ENCODE results near the gene CD82. TPM values are rescaled to one million over a fixed set of nuclear protein-coding genes. Genes with fewer than 3 reads are reported as not detected.
"Not testable (repeated sequence)": the region's sequence is repeated elsewhere in the genome, so short reads cannot be mapped to it uniquely, and the experiment has no call there.

The CD82 gene
- total and polyA plus RNA-seq, 4 donors: 21.6 to 54.4 (median 40.2) TPM

DNA sequence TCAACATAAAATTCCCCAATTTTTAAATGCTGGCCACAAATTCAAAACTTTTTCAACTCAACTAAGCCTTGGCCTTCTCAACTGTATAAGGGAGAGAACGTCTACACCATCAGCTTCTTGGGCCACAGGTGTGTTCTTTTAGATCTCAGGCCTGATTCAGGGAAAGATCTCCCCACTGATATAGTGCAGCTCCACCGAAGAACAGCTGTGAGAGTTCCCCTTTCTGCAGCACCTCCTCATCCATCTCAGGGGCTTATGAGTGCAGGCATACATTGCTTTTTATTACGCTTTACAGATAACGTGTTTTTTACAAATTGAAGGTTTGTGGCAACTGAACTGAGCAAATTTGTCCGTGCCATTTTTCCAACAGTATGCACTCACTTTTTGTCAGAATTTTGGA is 8.0 kb upstream of the CD82 start:
- WGBS (ENCODE audit: insufficient coverage): 85% methylated on average over 2 of the region's 5 CpGs
- H3K27ac ChIP-seq (ENCODE audit: low read depth, low read length): no peak overlapping the region
- H3K4me1 ChIP-seq (ENCODE audit: control insufficient read depth, insufficient read depth, low read length): peaks cover 12% of the 10 kb centered on the region

DNA sequence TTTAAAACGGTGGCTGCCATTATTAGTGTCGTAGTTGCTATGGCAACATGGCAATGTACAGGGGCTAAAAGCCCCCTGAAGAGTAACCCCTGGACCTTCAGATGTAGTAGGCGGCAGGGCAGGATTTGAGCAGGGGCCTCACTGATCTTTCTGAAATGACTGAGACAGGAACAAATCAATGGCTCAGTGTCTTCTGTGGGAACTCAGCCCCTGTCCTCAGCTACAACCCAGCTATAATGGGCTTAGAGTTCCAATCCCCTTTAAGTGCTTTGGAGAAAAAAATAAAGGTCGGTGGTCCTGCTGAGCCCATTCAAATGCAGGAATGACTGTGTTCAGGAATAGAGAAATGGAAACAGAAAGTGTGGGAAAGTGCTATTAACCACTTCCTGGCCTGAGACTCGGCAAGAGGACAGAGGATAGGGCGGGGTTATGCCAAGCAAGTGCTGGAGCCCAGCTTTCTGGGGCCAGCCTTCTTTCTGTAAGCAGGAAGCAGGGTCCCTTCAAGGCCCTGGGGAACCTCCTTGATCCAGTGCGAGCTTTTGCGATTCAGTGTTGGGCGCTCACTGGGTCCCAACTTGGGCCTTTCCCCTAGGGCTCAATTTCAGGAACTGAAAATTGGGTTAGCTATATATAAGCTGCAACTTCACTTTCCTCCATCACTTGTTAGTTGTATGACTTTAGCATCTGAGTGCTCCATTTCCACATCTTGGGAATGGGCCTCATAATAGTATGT is 6.1 kb upstream of the CD82 start:
- DNase-seq (ENCODE audit: low read depth in 4 of 6, low spot score in 6 of 6): peak in 2 of 6 donors; percentile 32 to 56

More for the DNA sequence above, 8.0 kb upstream of the CD82 start:
- H3K4me3 ChIP-seq (ENCODE audit: low read depth, low read length): no peak overlapping the region
- no peaks in the 10 kb centered on the region for H3K36me3 ChIP-seq (ENCODE audit: control insufficient read depth, insufficient read depth, low read length)
- DNase-seq (ENCODE audit: low read depth in 4 of 6, low spot score in 6 of 6): no peak
- H3K27me3 ChIP-seq (ENCODE audit: control insufficient read depth, insufficient read depth, low read length): no peaks in the 10 kb centered on the region
- H3K9me3 ChIP-seq (ENCODE audit: control insufficient read depth, insufficient read depth, low read length): no peaks in the 10 kb centered on the region

DNA sequence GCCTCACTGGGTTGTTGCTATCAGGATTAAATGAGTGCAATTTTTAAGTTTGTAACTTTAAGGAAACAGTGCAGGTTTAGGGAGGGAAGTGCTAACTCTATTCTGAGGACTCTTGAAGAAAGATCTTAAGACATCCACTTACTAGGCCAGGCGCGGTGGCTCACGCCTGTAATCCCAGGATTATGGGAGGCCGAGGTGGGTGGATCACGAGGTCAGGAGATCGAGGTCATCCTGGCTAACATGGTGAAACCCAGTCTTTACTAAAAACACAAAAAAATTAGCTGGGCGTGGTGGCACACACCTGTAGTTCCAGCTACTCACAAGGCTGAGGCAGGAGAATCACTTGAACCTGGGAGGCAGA is 5.5 kb upstream of the CD82 start:
- H3K36me3 ChIP-seq (ENCODE audit: control insufficient read depth, insufficient read depth, low read length); H3K4me3 ChIP-seq (ENCODE audit: low read depth, low read length); H3K27me3 ChIP-seq (ENCODE audit: control insufficient read depth, insufficient read depth, low read length); DNase-seq (ENCODE audit: low read depth in 4 of 6, low spot score in 6 of 6); H3K9me3 ChIP-seq (ENCODE audit: control insufficient read depth, insufficient read depth, low read length); H3K27ac ChIP-seq (ENCODE audit: low read depth, low read length): not testable (repeated sequence)
- WGBS (ENCODE audit: insufficient coverage): 100% methylated on average over 2 of the region's 7 CpGs
- peaks cover 23% of the 10 kb centered on the region for H3K4me1 ChIP-seq (ENCODE audit: control insufficient read depth, insufficient read depth, low read length)

More for the DNA sequence above, 6.1 kb upstream of the CD82 start:
- 28% methylated on average over 6 of the region's 9 CpGs for WGBS (ENCODE audit: insufficient coverage)
- no peaks in the 10 kb centered on the region for H3K27me3 ChIP-seq (ENCODE audit: control insufficient read depth, insufficient read depth, low read length)
- H3K27ac ChIP-seq (ENCODE audit: low read depth, low read length): no peak overlapping the region
- no peaks in the 10 kb centered on the region for H3K36me3 ChIP-seq (ENCODE audit: control insufficient read depth, insufficient read depth, low read length)
- no peaks in the 10 kb centered on the region for H3K9me3 ChIP-seq (ENCODE audit: control insufficient read depth, insufficient read depth, low read length)
- H3K4me3 ChIP-seq (ENCODE audit: low read depth, low read length): no peak overlapping the region
- peaks cover 17% of the 10 kb centered on the region for H3K4me1 ChIP-seq (ENCODE audit: control insufficient read depth, insufficient read depth, low read length)

DNA sequence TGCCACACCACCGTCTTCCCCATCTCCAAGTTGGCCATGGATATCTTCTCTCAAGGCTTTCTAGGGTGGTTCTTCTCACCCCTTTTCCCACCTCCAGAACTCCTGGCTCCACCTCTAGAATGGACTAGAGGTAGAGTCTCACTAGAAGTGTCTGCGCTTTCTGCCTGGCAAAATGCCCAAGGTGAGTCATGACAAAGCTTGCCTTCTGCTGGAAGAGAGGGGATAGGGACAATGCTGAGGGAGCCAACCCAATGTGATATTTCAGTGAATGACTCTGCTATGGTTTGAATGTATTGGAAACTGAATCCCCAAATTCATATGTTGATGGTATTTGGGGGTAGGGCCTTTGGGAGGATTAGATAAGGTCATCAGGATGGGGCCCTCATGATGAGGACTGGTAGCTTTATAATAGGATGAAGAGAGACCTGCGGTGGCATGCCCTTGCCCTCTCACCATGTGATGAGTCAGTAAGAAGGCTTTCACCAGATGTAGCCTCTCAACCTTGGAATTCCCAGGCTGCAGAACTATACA is 4.1 kb upstream of the CD82 start:
- H3K4me3 ChIP-seq (ENCODE audit: low read depth, low read length): no peak overlapping the region
- peaks cover 35% of the 10 kb centered on the region for H3K4me1 ChIP-seq (ENCODE audit: control insufficient read depth, insufficient read depth, low read length)
- H3K9me3 ChIP-seq (ENCODE audit: control insufficient read depth, insufficient read depth, low read length): no peaks in the 10 kb centered on the region
- no peaks in the 10 kb centered on the region for H3K27me3 ChIP-seq (ENCODE audit: control insufficient read depth, insufficient read depth, low read length)
- WGBS (ENCODE audit: insufficient coverage): 100% methylated on average over 1 of the region's 3 CpGs
- DNase-seq (ENCODE audit: low read depth in 4 of 6, low spot score in 6 of 6): no peak
- H3K36me3 ChIP-seq (ENCODE audit: control insufficient read depth, insufficient read depth, low read length): no peaks in the 10 kb centered on the region
- no peak overlapping the region for H3K27ac ChIP-seq (ENCODE audit: low read depth, low read length)

DNA sequence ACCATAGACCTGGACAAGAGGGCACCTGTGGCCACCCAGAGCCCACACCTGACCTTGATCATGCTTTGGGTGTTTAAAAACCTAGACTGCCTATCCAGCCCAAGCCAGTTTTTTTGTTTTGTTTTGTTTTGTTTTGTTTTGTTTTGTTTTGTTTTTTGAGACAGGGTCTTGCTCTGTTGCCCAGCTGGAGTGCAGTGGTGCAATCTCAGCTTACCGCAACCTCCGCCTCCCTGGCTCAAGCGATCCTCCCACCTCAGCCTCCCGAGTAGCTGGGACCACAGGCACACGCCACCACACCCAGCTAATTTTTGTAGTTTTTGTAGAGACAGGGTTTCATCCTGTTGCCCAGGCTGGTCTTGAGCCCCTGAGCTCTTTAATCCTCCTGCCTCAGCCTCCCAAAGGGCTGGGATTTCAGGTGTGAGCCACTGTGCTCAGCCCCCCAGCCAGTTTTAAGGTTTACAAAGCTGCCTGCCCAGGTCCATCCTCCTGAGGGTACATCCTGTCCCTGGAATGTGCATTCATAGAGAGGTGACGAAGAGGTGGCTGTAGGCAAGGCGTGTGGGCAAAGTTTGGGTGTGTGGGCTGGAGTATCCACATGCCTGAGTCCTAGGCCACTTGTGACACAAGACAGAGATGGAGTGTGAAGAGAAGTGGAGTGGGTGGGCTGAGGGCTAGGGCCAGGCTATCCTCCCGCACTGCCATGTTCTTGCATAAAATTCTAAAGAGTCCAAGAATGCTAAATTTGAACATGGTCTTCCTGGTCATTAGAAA is 3.3 kb upstream of the CD82 start:
- no peak overlapping the region for H3K4me3 ChIP-seq (ENCODE audit: low read depth, low read length)
- H3K9me3 ChIP-seq (ENCODE audit: control insufficient read depth, insufficient read depth, low read length): no peaks in the 10 kb centered on the region
- H3K27ac ChIP-seq (ENCODE audit: low read depth, low read length): no peak overlapping the region
- H3K4me1 ChIP-seq (ENCODE audit: control insufficient read depth, insufficient read depth, low read length): peaks cover 32% of the 10 kb centered on the region
- WGBS (ENCODE audit: insufficient coverage): 90% methylated on average over 4 of the region's 8 CpGs
- no peaks in the 10 kb centered on the region for H3K36me3 ChIP-seq (ENCODE audit: control insufficient read depth, insufficient read depth, low read length)
- H3K27me3 ChIP-seq (ENCODE audit: control insufficient read depth, insufficient read depth, low read length): no peaks in the 10 kb centered on the region
- DNase-seq (ENCODE audit: low read depth in 4 of 6, low spot score in 6 of 6): no peak

DNA sequence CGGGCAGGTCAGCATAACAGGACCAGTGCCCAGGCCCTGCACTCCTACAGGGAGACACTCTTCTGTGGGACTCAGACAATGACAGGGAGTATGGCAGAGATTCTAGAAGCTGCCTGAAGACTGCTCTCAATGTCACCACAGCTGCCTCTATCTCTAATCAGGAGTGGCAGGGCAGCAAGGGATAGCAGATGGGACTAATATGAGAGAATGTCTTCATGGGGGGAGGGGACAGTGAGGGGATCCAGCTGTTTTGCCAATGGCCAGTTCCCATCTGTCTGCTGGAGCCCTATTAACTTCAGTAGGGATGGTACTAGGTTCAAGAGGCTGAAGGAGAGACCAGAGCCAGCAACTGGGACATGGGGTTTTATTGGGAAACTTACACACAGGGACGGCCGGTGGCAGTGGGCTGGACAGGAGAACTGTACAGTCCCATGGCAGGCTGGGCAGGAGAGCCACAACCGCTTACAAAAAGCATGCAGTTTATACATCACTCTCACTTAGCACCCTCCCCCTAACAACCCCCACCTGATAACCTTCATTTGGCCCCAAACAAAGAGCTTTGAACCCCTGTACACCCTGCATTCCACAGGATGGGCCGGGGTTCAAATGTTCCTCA is 2.5 kb upstream of the CD82 start:
- no peak for DNase-seq (ENCODE audit: low read depth in 4 of 6, low spot score in 6 of 6)
- Histone ChIP-seq H3K36me3 (ENCODE audit: control insufficient read depth, insufficient read depth, low read length) (no peaks in the 10 kb centered on the region), H3K27me3 (ENCODE audit: control insufficient read depth, insufficient read depth, low read length) (no peaks in the 10 kb centered on the region), H3K4me3 (ENCODE audit: low read depth, low read length) (no peak overlapping the region), H3K27ac (ENCODE audit: low read depth, low read length) (no peak overlapping the region), H3K4me1 (ENCODE audit: control insufficient read depth, insufficient read depth, low read length) (peaks cover 30% of the 10 kb centered on the region), H3K9me3 (ENCODE audit: control insufficient read depth, insufficient read depth, low read length) (no peaks in the 10 kb centered on the region)
- WGBS (ENCODE audit: insufficient coverage): 85% methylated on average over 5 of the region's 5 CpGs

DNA sequence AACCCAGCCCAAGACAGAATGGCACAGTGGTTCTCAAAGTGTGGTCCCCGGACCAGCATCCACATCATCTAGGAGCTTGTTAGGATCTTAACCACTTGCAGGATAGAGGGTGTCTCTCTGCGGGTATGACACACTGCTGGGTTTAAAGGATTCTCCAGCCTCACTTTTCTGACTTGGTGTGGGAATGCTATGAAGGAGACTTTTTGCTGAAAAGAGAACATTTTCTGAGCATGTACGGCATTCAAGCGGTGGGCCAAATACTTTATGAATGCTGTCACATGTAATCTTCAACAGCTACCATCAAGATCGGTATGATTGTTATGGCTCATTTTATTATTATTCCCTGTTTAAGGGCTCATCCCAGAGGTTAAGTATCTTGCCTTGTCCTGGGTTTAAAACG is 1.8 kb upstream of the CD82 start:
- Histone ChIP-seq H3K4me1 (ENCODE audit: control insufficient read depth, insufficient read depth, low read length) (peaks cover 37% of the 10 kb centered on the region), H3K27ac (ENCODE audit: low read depth, low read length) (peak overlapping the region; percentile 98)
- WGBS (ENCODE audit: insufficient coverage): 95% methylated on average over 3 of the region's 6 CpGs

DNA sequence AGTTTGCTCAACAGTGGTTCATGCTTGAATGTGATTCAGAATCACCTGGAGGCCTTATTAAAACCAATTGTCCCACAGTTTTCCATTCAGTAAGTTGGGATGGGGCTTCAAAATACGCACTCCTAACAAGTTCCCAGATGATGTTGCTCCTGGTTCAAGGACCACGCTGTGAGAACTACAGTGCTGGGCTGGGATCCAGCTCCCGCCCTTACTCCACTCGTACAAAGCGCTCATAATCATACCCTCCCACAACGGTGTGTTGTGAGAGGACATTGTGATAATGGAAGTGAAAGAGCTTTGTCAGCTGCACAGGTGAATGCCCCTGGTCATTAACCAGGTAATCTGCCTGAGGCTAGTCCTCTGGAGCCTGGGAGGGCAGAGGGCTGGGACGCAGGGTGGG is 1.3 kb upstream of the CD82 start:
- peak overlapping the region; percentile 98 for H3K27ac ChIP-seq (ENCODE audit: low read depth, low read length)
- DNase-seq (ENCODE audit: low read depth in 4 of 6, low spot score in 6 of 6): peak in 2 of 6 donors; percentile 20 to 50
- no peaks in the 10 kb centered on the region for H3K36me3 ChIP-seq (ENCODE audit: control insufficient read depth, insufficient read depth, low read length)
- no peaks in the 10 kb centered on the region for H3K27me3 ChIP-seq (ENCODE audit: control insufficient read depth, insufficient read depth, low read length)
- WGBS (ENCODE audit: insufficient coverage): 63% methylated on average over 2 of the region's 7 CpGs
- H3K4me1 ChIP-seq (ENCODE audit: control insufficient read depth, insufficient read depth, low read length): peaks cover 42% of the 10 kb centered on the region
- H3K4me3 ChIP-seq (ENCODE audit: low read depth, low read length): no peak overlapping the region
- H3K9me3 ChIP-seq (ENCODE audit: control insufficient read depth, insufficient read depth, low read length): no peaks in the 10 kb centered on the region

More for the DNA sequence above, 1.8 kb upstream of the CD82 start:
- H3K27me3 ChIP-seq (ENCODE audit: control insufficient read depth, insufficient read depth, low read length): no peaks in the 10 kb centered on the region
- H3K9me3 ChIP-seq (ENCODE audit: control insufficient read depth, insufficient read depth, low read length): no peaks in the 10 kb centered on the region
- no peak overlapping the region for H3K4me3 ChIP-seq (ENCODE audit: low read depth, low read length)
- H3K36me3 ChIP-seq (ENCODE audit: control insufficient read depth, insufficient read depth, low read length): no peaks in the 10 kb centered on the region
- no peak for DNase-seq (ENCODE audit: low read depth in 4 of 6, low spot score in 6 of 6)

DNA sequence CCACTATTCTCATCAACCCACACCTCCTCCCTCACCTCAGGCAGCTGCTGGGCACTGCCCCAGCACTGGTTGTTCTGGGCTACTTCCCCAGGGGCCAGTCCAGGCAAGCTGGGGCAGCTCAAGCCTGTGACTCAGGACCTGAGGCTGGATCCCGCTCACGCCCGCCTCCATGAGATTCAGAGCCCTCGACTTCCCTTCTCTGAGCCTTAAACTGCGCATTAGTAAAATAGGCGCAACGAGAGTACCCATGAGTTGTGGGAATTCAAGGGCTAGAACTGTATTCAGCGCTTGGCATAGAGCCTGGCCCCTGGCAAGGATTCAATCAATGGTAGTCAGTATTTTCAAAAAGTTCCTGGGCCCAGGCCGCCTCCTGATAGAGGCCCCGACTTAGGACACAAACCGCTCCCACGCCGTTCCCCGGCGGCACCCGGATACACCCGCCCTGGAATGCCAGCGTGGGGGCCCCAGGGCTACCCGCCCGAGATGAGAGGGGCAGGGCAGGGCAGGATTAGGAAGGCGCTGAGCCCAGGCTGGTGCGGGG is 723 bp upstream of the CD82 start:
- WGBS (ENCODE audit: insufficient coverage): 8% methylated on average over 22 of the region's 22 CpGs
- Histone ChIP-seq H3K27ac (ENCODE audit: low read depth, low read length) (peak overlapping the region; percentile 98), H3K27me3 (ENCODE audit: control insufficient read depth, insufficient read depth, low read length) (no peaks in the 10 kb centered on the region), H3K36me3 (ENCODE audit: control insufficient read depth, insufficient read depth, low read length) (no peaks in the 10 kb centered on the region), H3K9me3 (ENCODE audit: control insufficient read depth, insufficient read depth, low read length) (no peaks in the 10 kb centered on the region), H3K4me1 (ENCODE audit: control insufficient read depth, insufficient read depth, low read length) (peaks cover 42% of the 10 kb centered on the region), H3K4me3 (ENCODE audit: low read depth, low read length) (peak overlapping the region; percentile 65)
- peak in 5 of 6 donors; percentile 67 to 89 (median 69) for DNase-seq (ENCODE audit: low read depth in 4 of 6, low spot score in 6 of 6)

Measured in spinal cord (tissue), 10 donors.